H9 (cell line): Measurements from ENCODE around the gene GIPC3. TPM values are rescaled to one million over a fixed set of nuclear protein-coding genes. Genes with fewer than 3 reads are reported as not detected.

Experiments
- DNase-seq: peaks from one replicate; pipeline ENCODE4 v3.0.0-alpha.2; 2017
- H2AFZ ChIP-seq: one replicate; pipeline ENCODE4 v1.6.1; 2013; ENCODE audit warnings: mild to moderate bottlenecking, low read length, control low read depth, moderate library complexity
- H2AK5ac ChIP-seq: 2 replicates; pipeline ENCODE4 v1.6.1; 2013; ENCODE audit warnings: low read length, control low read depth, mixed read lengths; ENCODE audit not compliant: insufficient read length
- H2BK120ac ChIP-seq: one replicate; pipeline ENCODE4 v1.6.1; 2013; ENCODE audit warnings: low read depth, mild to moderate bottlenecking, low read length, control low read depth, inconsistent platforms; ENCODE audit not compliant: poor library complexity, severe bottlenecking
- H2BK12ac ChIP-seq: 2 replicates; pipeline ENCODE4 v1.6.1; 2013; ENCODE audit warnings: low read length, control low read depth, mixed read lengths, low read depth; ENCODE audit not compliant: insufficient read length
- H2BK15ac ChIP-seq: 2 replicates; pipeline ENCODE4 v1.6.1; 2013; ENCODE audit warnings: low read depth, low read length, control low read depth
- H2BK20ac ChIP-seq: one replicate; pipeline ENCODE4 v1.6.1; 2013; ENCODE audit warnings: low read depth, mild to moderate bottlenecking, low read length, control low read depth, inconsistent platforms; ENCODE audit not compliant: poor library complexity, severe bottlenecking
- H2BK5ac ChIP-seq: 2 replicates; pipeline ENCODE4 v1.6.1; 2013; ENCODE audit warnings: low read length, control low read depth, mixed read lengths; ENCODE audit not compliant: insufficient read length
- H3K14ac ChIP-seq: 2 replicates; pipeline ENCODE4 v1.6.1; 2013; ENCODE audit warnings: low read length, control low read depth; ENCODE audit not compliant: insufficient read depth
- H3K18ac ChIP-seq: 2 replicates; pipeline ENCODE4 v1.6.1; 2013; ENCODE audit warnings: low read depth, mild to moderate bottlenecking, mixed read lengths, low read length, control low read depth; ENCODE audit not compliant: insufficient read length
- H3K23ac ChIP-seq: 2 replicates; pipeline ENCODE4 v1.6.1; 2013; ENCODE audit warnings: low read length, control low read depth, mixed read lengths, low read depth; ENCODE audit not compliant: insufficient read length
- H3K23me2 ChIP-seq: 2 replicates; pipeline ENCODE4 v1.6.1; 2013; ENCODE audit warnings: low read depth, mild to moderate bottlenecking, mixed read lengths, low read length, control low read depth; ENCODE audit not compliant: insufficient read length, poor library complexity, severe bottlenecking
- H3K27ac ChIP-seq: 2 replicates; pipeline ENCODE4 v1.5.1; 2013; ENCODE audit warnings: low read length, control low read depth, mixed read lengths, low read depth; ENCODE audit not compliant: insufficient read length
- H3K27me3 ChIP-seq: 2 replicates; pipeline ENCODE4 v1.6.1; 2013; ENCODE audit warnings: low read length, control low read depth, inconsistent platforms; ENCODE audit not compliant: insufficient read depth
- H3K4ac ChIP-seq: 2 replicates; pipeline ENCODE4 v1.6.1; 2013; ENCODE audit warnings: low read depth, mild to moderate bottlenecking, control low read depth, inconsistent platforms, low read length, moderate library complexity
- H3K4me1 ChIP-seq: 2 replicates; pipeline ENCODE4 v1.6.1; 2013; ENCODE audit warnings: low read length, control low read depth, inconsistent platforms; ENCODE audit not compliant: insufficient read depth
- H3K4me2 ChIP-seq: 2 replicates; pipeline ENCODE4 v1.6.1; 2013; ENCODE audit warnings: low read length, control low read depth, mixed read lengths; ENCODE audit not compliant: insufficient read length, insufficient read depth
- H3K56ac ChIP-seq: 2 replicates; pipeline ENCODE4 v1.6.1; 2013; ENCODE audit warnings: low read depth, mild to moderate bottlenecking, mixed read lengths, low read length, control low read depth; ENCODE audit not compliant: insufficient read length
- H3K79me1 ChIP-seq: 2 replicates; pipeline ENCODE4 v1.6.1; 2013; ENCODE audit warnings: low read depth, mild to moderate bottlenecking, moderate library complexity, low read length, control low read depth, inconsistent platforms; ENCODE audit not compliant: insufficient read depth, poor library complexity, severe bottlenecking
- H3K79me2 ChIP-seq: 2 replicates; pipeline ENCODE4 v1.6.1; 2013; ENCODE audit warnings: low read length, control low read depth, inconsistent platforms; ENCODE audit not compliant: insufficient read depth
- H3K9ac ChIP-seq: 2 replicates; pipeline ENCODE4 v1.6.1; 2013; ENCODE audit warnings: low read length, control low read depth, mixed read lengths; ENCODE audit not compliant: insufficient read length; ENCODE audit errors: extremely low read depth
- H3K9me3 ChIP-seq: one replicate; pipeline ENCODE4 v1.6.1; 2013; ENCODE audit warnings: low read depth, low read length, inconsistent platforms; ENCODE audit not compliant: control insufficient read depth
- H3T11ph ChIP-seq: one replicate; pipeline ENCODE4 v1.6.1; 2013; ENCODE audit warnings: mild to moderate bottlenecking, low read length, control low read depth, inconsistent platforms
- H4K20me1 ChIP-seq: one replicate; pipeline ENCODE4 v1.6.1; 2013; ENCODE audit not compliant: control insufficient read depth, insufficient read length, insufficient read depth
- H4K5ac ChIP-seq: 2 replicates; pipeline ENCODE4 v1.6.1; 2013; ENCODE audit warnings: low read depth, mild to moderate bottlenecking, mixed read lengths, low read length, control low read depth; ENCODE audit not compliant: insufficient read length
- H4K8ac ChIP-seq: replicated peaks from 2 replicates; pipeline ENCODE4 v1.6.1; 2013; ENCODE audit warnings: low read length, control low read depth, mixed read lengths, low read depth; ENCODE audit not compliant: insufficient read length
- H4K91ac ChIP-seq: 2 replicates; pipeline ENCODE4 v1.6.1; 2013; ENCODE audit warnings: low read depth, mild to moderate bottlenecking, moderate library complexity, mixed read lengths, low read length, control low read depth; ENCODE audit not compliant: insufficient read length
- H3K27ac Mint-ChIP-seq, 3 experiments: 2 replicates in 2 of 3; 3 replicates in 1 of 3; pipeline ENCODE4 v1.8.0; 2020 to 2021; ENCODE audit warnings: mixed read lengths in 3 of 3, mild to moderate bottlenecking in 1 of 3, moderate library complexity in 1 of 3
- H3K27me3 Mint-ChIP-seq: 2 replicates; pipeline ENCODE4 v1.8.0; 2021; ENCODE audit warnings: low read depth, mild to moderate bottlenecking, moderate library complexity, mixed read lengths
- H3K36me3 Mint-ChIP-seq, 3 experiments: 2 replicates in 2 of 3; 3 replicates in 1 of 3; pipeline ENCODE4 v1.8.0; 2020 to 2021; ENCODE audit warnings: low read depth in 3 of 3, mixed read lengths in 3 of 3; ENCODE audit not compliant: insufficient read depth in 1 of 3
- H3K4me1 Mint-ChIP-seq, 2 experiments: 2 replicates each; pipeline ENCODE4 v1.8.0; 2020; ENCODE audit warnings: mixed read lengths in 2 of 2
- H3K4me3 Mint-ChIP-seq, 2 experiments: 2 replicates in 1 of 2; 3 replicates in 1 of 2; pipeline ENCODE4 v1.8.0; 2020 to 2021; ENCODE audit warnings: mild to moderate bottlenecking in 2 of 2, mixed read lengths in 2 of 2, moderate library complexity in 1 of 2
- H3K9me3 Mint-ChIP-seq, 2 experiments: 2 replicates in 1 of 2; 3 replicates in 1 of 2; pipeline ENCODE4 v1.8.0; 2020; ENCODE audit warnings: mild to moderate bottlenecking in 2 of 2, mixed read lengths in 2 of 2, moderate library complexity in 1 of 2
- CTCF ChIP-seq: fragments of 200-600 bp; sonication (generic); conservative IDR thresholded peaks from 3 replicates; pipeline ENCODE4 v1.8.0; 2021; ENCODE audit warnings: antibody characterized with exemption, mild to moderate bottlenecking
- whole genome bisulfite sequencing: extraction: QIAGEN DNeasy Blood & Tissue Kit; methylation state at CpG from one replicate; pipeline ENCODE4 v1.1.7; 2013; ENCODE audit warnings: missing lambda C conversion rate, low lambda C conversion rate, mixed read lengths; ENCODE audit not compliant: insufficient read length; ENCODE audit errors: extremely low coverage; 5-methylcytosine and 5-hydroxymethylcytosine counted together
- total RNA-seq: library from RNA; stranded (reverse); gene quantifications from 2 replicates; pipeline ENCODE4 v1.2.1, GENCODE V29; 2021

Gene GIPC3
- total RNA-seq, 1 experiment from 2014 or later = 1.6 TPM

- Histone ChIP-seq H3T11ph (no peak overlapping the region), H2BK20ac (no peak overlapping the region), H4K91ac (no peak overlapping the region), H3K9ac (no peak overlapping the region), H3K18ac (no peak overlapping the region), H3K4me1 (no peaks in the 10 kb centered on the region; the same call in 1 of the 2 replicates), H3K56ac (no peak overlapping the region), H3K79me1 (no peaks in the 10 kb centered on the region), H2BK120ac (no peak overlapping the region), H2AK5ac (no peak overlapping the region), H3K14ac (no peak overlapping the region; the same call in 1 of the 2 replicates), H4K8ac (no peak overlapping the region), H2BK5ac (no peak overlapping the region), H3K79me2 (no peaks in the 10 kb centered on the region), H2BK15ac (no peak overlapping the region), H3K4ac (no peak overlapping the region), H4K20me1 (no peaks in the 10 kb centered on the region), H2BK12ac (no peak overlapping the region), H3K4me2 (no peak overlapping the region), H4K5ac (no peak overlapping the region), H3K27me3 (peaks cover 5% of the 10 kb centered on the region; the same call in 1 of the 2 replicates), H3K23me2 (peaks cover 2% of the 10 kb centered on the region), H2AFZ (no peak overlapping the region), H3K9me3 (no peaks in the 10 kb centered on the region), H3K23ac (no peak overlapping the region), H3K27ac (no peak overlapping the region)
- Mint-ChIP-seq H3K4me1 (peaks cover 12% of the 10 kb centered on the region in 2 experiments), H3K27me3 (peaks cover 2% of the 10 kb centered on the region), H3K4me3 (no peak overlapping the region), H3K36me3 (peaks cover 7 to 12% (median 7%) of the 10 kb centered on the region in 3 experiments; a peak in 6 of 7 replicates), H3K27ac (no peak overlapping the region), H3K9me3 (no peaks in the 10 kb centered on the region)
- no CpG with 5 or more reads among the region's 21 CpGs for WGBS
- DNase-seq = no peak
- no peak for TF ChIP-seq CTCF
Measured at GRCh38 chr19:3608750-3609322, 23.6 kb downstream of the GIPC3 start.
